GM19023 (cell line): ENCODE results near the gene HPSE.
"Not testable (repeated sequence)": the region's sequence is repeated elsewhere in the genome, so short reads cannot be mapped to it uniquely, and the experiment has no call there.

Source experiments
- ATAC-seq: cut with Tn5 transposase; IDR thresholded peaks from one replicate; pipeline ENCODE4 v1.9.1; 2021; ENCODE audit warnings: mild to moderate bottlenecking, moderate library complexity; ENCODE audit not compliant: unreplicated experiment

The HPSE gene

GRCh38 chr4:83335701-83336100 is 1.1 kb upstream of the HPSE start:
- ATAC-seq: no peak

GRCh38 chr4:83331956-83332355 is 2.7 kb downstream of the HPSE start:
- no peak for ATAC-seq

- ATAC-seq: no peak
Measured at GRCh38 chr4:83329521-83330110, 5.0 kb downstream of the HPSE start.

GRCh38 chr4:83328521-83329187 is 6.0 kb downstream of the HPSE start:
- ATAC-seq: no peak

- ATAC-seq: no peak
Measured at GRCh38 chr4:83326546-83326945, 8.1 kb downstream of the HPSE start.

GRCh38 chr4:83325306-83325705 is 9.3 kb downstream of the HPSE start:
- ATAC-seq: not testable (repeated sequence)

GRCh38 chr4:83323136-83323535 is 11.5 kb downstream of the HPSE start:
- no peak for ATAC-seq

- ATAC-seq: no peak
Measured at GRCh38 chr4:83320548-83320947, 14.1 kb downstream of the HPSE start.

- no peak for ATAC-seq
Measured at GRCh38 chr4:83318666-83319065, 16.0 kb downstream of the HPSE start.

GRCh38 chr4:83317671-83318070 is 17.0 kb downstream of the HPSE start:
- no peak for ATAC-seq

- no peak for ATAC-seq
Measured at GRCh38 chr4:83316459-83317165, 18.0 kb downstream of the HPSE start.

GRCh38 chr4:83315341-83315870 is 19.2 kb downstream of the HPSE start:
- ATAC-seq: no peak

- no peak for ATAC-seq
Measured at GRCh38 chr4:83308672-83309071, 26.0 kb downstream of the HPSE start.

GRCh38 chr4:83307920-83308319 is 26.7 kb downstream of the HPSE start:
- no peak for ATAC-seq

- no peak for ATAC-seq
Measured at GRCh38 chr4:83305187-83305586, 29.5 kb downstream of the HPSE start.

GRCh38 chr4:83297548-83298260 is 36.9 kb downstream of the HPSE start:
- ATAC-seq: no peak

GRCh38 chr4:83293305-83294046 is 41.2 kb downstream of the HPSE start:
- no peak for ATAC-seq

GRCh38 chr4:83290059-83290774 is 44.4 kb downstream of the HPSE start:
- ATAC-seq: not testable (repeated sequence)

- ATAC-seq: not testable (repeated sequence)
Measured at GRCh38 chr4:83288381-83288780, 46.3 kb downstream of the HPSE start.

GRCh38 chr4:83285055-83285407 is 49.6 kb downstream of the HPSE start:
- no peak for ATAC-seq
